Occipital lobe (tissue), 2 donors: ENCODE results near the gene ULBP2. TPM values are rescaled to one million over a fixed set of nuclear protein-coding genes. Genes with fewer than 3 reads are reported as not detected.
"Not testable (repeated sequence)": the region's sequence is repeated elsewhere in the genome, so short reads cannot be mapped to it uniquely, and the experiment has no call there.

Experiments
- DNase-seq: peaks from one replicate; lab custom pipeline; 2025; lab: John Stamatoyannopoulos, UW
- total RNA-seq: library from RNA; depleted of rRNA; stranded (reverse); fragments of >200 nt; gene quantifications from one replicate; pipeline ENCODE4 v1.2.3, GENCODE V29; 2014

The ULBP2 gene
- total RNA-seq, 1 donor from 2014 or later, result 5.3 TPM

GRCh38 chr6:149967591-149967990 is 25.8 kb downstream of the ULBP2 start:
- no peak for DNase-seq

GRCh38 chr6:149967999-149968398 is 26.2 kb downstream of the ULBP2 start:
- DNase-seq, result not testable (repeated sequence)

DNA sequence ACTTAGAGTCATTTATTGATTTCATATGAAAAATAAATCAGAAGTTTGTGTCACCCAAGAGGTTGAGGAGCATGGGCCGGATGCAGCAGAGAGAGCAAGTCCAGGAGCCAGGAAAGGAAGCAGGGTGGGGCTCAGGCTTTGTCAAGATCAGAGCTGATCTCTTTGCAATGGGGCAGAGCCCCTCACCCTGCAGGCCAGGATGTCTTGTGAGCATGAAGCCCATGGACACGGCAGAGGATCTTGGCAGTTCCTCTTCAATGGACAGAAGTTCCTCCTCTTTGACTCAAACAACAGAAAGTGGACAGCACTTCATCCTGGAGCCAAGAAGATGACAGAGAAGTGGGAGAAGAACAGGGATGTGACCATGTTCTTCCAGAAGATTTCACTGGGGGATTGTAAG is 27.1 kb downstream of the ULBP2 start:
- DNase-seq, result not testable (repeated sequence)

DNA sequence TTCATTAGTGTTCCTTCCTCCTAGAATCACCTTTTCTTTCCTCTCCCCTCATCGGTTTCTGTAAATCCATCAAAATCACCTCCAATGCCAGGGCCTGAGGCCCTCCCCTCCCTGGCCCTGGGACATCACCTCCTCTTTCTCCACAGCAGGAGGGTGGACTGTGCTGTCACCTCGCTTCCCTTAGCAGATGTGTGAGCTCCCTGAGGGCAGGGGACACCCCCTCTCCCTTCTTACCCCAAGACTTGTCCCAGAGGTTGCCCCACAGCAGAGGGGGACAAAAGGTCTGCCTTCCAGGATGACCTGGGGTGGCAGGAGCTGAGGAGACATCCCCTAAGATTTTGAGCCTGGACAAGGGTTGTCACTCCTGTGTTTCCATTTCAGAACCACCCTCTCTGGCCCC is 27.8 kb downstream of the ULBP2 start:
- DNase-seq, result no peak

GRCh38 chr6:149974394-149974793 is 32.6 kb downstream of the ULBP2 start:
- not testable (repeated sequence) for DNase-seq

DNA sequence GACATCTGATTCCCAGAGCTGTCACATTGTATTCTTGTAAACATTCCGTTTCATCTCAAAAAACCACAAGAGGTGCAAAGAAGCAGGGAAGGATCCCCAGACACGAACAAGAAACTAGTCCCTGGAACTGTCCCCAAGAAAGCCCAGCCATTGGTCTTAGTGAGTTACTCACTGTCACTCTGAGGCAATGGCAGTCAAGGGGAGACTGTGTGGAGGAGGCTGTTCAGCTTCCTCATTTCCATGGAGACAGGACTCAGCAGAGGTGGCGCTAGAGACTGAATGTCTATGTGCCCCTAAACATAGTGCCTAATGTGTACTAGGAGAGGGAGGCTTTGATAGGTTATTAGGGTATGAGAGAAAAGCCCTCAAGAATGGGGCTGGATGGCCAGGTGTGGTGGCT is 33.0 kb downstream of the ULBP2 start:
- DNase-seq, result no peak

GRCh38 chr6:149975400-149975799 is 33.6 kb downstream of the ULBP2 start:
- no peak for DNase-seq

- DNase-seq, result no peak
Observed at GRCh38 chr6:149977221-149977620, 35.4 kb downstream of the ULBP2 start.

DNA sequence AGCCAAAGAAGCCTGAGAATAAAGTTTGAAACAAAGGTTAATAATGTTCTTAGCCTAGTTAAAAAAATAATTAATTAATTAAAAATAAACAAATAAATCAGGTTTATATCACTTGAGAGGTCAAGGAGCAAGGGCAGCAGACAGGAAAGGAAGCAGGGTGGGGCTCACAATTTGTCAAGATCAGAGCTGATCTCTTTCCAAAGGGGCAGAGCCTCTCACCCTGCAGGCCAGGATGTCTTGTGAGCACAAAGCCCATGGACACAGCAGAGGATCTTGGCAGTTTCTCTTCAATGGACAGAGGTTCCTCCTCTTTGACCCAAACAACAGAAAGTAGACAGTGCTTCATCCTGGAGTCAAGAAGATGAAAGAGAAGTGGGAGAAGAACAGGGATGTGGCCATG is 36.8 kb downstream of the ULBP2 start:
- no peak for DNase-seq

DNA sequence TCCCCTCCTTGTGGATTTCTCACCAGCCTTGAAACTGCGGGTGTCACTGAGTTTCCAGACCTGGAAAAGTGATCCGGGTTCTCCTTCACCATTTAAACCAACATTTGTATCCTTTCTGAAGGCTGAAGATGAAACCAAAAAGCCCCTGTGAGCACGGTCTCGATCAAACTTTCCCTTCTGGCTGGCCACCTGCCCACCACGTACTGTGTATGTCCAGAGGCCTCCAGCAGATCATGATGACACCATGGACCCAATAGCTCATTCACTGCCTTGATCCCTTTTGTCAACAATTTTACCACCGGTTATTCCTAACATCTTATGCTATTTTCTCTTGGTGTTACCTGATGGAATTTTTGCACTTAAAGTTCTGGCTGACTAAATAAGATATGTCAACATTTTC is 37.5 kb downstream of the ULBP2 start:
- no peak for DNase-seq

DNA sequence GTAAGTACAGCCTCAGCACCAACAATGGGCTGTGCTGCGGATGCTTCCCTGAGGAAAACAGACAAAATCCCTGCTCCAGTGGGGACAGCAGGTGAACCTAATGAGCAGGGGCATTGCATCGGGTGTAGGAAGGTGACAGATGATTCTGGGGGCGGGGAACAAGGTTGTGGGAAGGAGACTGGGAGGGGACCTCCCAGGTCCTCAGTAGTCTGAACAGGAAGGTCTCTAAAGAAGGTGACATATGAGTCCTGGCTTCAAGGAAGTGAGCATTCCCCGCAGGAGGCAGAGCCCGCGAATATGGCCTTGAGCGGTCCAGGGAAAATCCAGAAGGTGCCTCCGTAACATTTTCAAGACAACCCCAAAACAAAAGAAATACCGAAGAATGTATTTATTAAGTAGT is 41.3 kb downstream of the ULBP2 start:
- DNase-seq, result no peak

GRCh38 chr6:149984773-149985172 is 43.0 kb downstream of the ULBP2 start:
- DNase-seq, result no peak

DNA sequence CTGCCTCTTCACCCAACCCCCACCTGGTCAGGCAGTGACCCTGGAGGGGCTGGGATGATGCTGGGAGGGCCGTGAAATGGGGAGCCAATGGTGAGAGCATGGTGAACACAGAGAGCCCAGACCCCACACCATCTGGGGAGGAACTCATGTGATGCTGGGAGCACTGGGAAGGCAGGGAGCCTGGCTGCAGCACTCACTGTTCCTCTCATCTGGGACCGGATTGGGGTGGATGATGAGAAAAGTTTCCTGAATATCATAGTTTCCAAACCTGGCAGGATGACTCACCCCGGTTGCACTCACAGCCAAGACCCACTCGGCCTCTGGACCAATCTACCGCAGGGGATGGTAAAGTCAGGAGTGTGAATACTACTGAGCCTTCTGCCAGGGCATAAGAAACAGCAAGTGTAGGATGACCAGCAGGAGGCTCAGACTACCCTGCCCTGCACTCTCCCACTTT is 43.7 kb downstream of the ULBP2 start:
- DNase-seq, result no peak

- no peak for DNase-seq
Observed at GRCh38 chr6:149987602-149988107, 45.8 kb downstream of the ULBP2 start.

DNA sequence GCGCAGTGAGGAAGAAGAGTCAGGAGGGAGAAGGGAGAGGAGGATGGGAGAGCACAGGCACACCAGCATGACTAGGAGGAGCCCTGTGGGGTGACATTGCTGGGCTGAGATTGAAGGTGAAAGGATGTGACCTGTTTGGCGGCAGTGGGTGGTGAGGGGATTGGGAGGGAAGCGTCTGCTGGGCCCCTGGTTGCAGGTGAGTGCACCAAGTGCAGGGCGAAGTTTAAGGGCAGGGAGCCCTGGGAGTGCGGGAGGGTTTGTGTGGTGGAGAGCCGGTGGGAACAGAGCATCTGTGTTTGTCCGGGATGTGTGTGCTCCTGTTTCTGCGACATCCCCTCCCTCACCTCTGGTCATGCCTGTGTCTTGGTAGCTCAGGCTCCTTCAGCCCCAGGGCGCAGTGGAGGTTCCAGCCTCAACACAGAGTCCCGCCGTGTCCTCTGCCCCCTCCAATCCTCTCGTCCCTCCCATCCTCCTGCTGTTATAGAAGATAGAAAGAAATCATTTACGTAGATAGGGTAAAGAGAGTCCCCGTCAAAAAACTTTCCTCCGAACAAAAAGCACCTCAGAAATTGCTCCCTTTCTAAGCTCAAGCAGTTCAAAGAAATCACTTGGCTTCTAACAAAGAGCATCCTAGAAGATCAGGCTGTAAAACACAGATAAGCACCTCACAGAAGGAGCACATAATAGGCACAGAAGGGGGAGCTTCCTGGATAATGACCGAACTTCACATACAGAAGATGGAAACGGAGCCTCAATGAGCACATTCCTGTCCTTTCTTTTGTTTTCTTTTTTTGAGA is 46.9 kb downstream of the ULBP2 start:
- no peak for DNase-seq

DNA sequence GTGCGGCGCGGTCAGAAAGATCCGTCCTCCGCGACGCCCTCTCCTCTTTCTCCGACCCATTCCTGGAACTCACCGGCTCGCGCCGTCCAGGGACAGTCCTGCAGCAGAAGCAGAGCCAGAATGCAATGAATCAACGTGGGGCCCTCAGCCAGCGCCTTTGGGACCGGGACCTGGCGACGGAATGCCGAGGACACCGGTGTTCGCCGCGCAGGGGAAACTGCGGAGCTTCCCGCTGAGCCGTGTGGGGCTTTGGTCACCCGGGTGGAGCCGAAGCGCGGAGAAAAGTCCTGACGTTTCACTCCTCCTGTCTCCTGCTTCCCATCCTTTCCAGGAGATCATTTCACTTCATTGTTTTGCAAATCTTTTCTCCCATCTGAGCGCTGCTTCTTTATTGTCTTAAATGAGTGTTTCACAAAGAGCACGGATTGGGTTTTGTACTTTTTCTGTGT is 48.4 kb downstream of the ULBP2 start:
- no peak for DNase-seq

GRCh38 chr6:149990661-149991471 is 49.1 kb downstream of the ULBP2 start:
- DNase-seq, result no peak

DNA sequence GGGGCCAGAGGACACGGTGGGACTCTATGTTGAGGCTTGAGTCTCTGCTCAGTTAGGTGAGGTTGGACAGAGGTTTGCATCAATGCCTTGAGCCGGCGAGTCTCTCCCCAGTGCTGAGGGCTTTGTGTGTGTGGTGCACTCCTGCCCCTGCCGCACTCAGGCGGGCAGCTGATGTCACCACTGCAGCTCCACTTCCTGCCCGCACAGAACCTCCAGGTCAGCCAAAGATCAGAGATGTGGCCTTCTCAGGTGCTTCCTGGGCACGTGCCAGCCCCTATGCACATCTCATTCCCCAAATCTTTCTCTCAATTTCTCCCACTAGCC is 49.6 kb downstream of the ULBP2 start:
- DNase-seq, result not testable (repeated sequence)

DNA sequence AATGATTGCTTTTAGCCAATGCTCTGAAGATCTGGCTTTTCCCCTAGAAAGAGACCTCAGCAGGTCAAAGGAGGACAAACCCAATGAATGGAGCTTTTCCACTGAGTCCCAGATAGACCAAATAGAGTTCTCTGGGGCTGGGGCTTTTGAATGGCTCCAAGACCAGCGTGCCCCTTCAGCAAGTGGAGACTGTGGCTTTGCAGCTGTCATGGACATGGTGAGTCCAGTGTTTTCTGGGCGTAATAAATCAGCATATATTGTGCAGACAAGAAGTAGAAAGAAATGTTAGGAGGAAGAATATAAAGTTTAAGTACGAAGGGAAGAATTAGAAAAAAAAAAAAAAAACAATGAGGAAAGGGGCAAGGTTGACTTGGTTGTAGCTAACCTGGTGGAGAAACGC is 50.0 kb downstream of the ULBP2 start:
- no peak for DNase-seq

DNA sequence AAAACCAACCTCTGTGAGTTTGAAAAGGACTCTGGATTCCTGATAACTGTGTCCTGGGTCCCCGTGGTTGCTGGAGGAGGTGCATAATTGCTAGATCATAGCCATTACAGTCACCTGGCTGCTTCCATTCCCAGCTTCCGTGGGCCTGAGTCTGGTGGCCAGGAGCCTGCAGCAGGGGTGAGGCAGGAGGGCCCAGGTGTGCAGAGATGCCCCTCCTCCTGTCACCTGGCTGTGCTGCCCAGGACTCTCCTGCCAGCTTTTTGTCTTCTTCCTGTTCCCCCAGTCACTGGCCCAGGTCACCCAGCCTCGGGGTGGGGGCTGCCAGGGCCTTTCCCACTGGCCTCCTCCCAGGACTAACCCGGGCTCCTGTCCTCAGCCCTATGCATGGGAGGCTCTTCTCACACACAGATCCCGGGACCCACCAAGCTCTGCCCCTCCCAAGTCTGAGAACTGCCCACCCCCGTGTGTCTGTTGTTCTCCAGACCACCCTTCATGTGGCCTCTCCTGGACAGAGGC is 53.5 kb downstream of the ULBP2 start:
- no peak for DNase-seq

DNA sequence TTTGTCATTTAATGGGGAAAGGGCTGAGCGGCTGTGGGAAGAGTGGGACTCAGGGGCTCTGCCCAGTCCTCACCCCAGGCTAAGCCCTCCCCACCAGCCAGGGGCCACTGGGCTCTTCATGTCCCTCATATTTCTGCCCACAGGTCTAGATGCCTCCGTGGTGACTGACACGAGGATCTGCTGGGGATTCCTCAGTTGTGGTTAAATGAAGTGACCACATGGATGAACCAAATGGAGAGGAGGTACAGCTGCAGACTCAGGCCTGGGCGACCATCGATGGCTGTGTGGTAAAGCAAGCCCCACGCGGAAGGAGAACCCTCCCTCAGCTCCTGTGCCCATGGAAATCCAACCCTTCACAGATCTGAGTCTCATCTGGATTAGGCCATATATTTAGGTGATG is 54.2 kb downstream of the ULBP2 start:
- DNase-seq, result no peak
